C4-2B (cell line): ENCODE data around the gene ZNF772.
A peak's percentile ranks its signal among the peaks of the same experiment; 100 is the strongest.
"Not testable (repeated sequence)": the region's sequence is repeated elsewhere in the genome, so short reads cannot be mapped to it uniquely, and the experiment has no call there.

Experiments used
- H3K27ac ChIP-seq: fragments of 450-650 bp; 2 replicates; pipeline ENCODE4 v1.5.1; 2017
- ZFX ChIP-seq: fragments of 450-650 bp; IDR thresholded peaks from 2 replicates; pipeline ENCODE4 v1.6.1; 2017
- TF ChIP-seq, protein P1 (sequence below): fragments of 450-650 bp; conservative IDR thresholded peaks from 2 replicates; pipeline ENCODE4 v1.5.1; 2017; ENCODE audit warnings: mild to moderate bottlenecking

The ZNF772 gene

DNA sequence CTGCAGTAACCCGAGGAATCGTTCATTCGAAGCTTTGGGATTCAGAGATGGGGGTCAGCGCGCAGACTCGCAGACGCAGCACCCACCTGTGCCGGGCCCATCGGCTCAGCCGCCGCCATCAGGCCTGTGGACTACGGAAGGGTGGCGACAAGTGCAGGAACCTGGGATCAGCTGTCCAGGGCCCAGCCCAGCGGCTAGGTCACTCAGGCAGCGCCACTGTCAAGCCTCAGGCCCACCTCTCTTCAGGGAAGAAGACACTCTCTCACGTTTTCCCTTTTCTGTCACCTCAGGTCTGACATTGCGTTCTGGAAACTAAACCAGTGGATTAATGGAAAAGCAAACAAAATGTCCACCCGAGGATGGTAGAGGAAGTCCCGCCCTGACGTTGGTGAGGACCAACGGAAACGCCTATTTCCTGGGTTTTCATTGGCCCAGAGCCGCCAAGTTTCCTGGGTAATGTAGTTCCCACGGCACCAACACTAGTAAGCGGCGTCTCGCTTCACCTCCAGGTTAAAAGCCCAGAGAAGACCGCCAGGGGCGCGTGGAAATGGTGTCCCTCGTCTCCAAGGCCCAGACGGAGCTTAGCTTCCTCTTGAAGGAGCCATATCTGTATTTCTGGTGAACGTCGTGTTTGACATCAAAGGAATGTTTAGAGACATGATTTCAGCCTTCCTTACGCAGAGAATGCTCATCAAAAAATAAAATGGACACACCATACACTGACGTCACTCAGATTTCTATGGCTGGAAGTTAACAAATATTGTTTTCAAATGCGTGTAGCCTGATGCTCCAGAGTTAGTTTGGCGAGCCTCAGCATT, at the start of gene ZNF772:
TSS of gene ZNF772 (minus strand) at position 376 of the 818 bp plus-strand sequence. CDS start at position 119, 257 bp downstream.
- TF ChIP-seq ZFX = no peak
- TF ChIP-seq, protein P1, sequence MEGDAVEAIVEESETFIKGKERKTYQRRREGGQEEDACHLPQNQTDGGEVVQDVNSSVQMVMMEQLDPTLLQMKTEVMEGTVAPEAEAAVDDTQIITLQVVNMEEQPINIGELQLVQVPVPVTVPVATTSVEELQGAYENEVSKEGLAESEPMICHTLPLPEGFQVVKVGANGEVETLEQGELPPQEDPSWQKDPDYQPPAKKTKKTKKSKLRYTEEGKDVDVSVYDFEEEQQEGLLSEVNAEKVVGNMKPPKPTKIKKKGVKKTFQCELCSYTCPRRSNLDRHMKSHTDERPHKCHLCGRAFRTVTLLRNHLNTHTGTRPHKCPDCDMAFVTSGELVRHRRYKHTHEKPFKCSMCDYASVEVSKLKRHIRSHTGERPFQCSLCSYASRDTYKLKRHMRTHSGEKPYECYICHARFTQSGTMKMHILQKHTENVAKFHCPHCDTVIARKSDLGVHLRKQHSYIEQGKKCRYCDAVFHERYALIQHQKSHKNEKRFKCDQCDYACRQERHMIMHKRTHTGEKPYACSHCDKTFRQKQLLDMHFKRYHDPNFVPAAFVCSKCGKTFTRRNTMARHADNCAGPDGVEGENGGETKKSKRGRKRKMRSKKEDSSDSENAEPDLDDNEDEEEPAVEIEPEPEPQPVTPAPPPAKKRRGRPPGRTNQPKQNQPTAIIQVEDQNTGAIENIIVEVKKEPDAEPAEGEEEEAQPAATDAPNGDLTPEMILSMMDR = peak; percentile 47
- peak within 1 kb of the TSS; percentile 32; the same call in 1 of the 2 replicates for H3K27ac ChIP-seq

DNA sequence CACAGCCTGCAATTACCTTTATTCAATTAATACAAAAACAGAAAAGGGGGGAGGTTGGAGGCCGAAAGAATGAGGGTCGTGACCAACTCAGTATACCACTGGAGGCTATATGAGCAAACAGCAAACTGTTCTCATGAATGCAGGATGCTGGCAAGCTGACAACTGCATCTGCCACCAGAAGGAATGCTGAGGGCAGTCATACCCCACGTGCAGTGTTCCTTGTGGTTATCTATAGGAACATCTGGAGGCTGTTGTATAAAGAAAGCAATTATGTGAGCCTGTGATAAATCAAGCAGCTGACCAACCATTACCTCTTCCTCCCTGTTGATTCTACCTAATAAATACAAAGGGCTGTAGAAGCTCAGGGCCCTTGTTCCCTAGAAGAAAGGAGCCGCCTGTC, 40.7 kb upstream of the ZNF772 start:
- H3K27ac ChIP-seq = not testable (repeated sequence)

DNA sequence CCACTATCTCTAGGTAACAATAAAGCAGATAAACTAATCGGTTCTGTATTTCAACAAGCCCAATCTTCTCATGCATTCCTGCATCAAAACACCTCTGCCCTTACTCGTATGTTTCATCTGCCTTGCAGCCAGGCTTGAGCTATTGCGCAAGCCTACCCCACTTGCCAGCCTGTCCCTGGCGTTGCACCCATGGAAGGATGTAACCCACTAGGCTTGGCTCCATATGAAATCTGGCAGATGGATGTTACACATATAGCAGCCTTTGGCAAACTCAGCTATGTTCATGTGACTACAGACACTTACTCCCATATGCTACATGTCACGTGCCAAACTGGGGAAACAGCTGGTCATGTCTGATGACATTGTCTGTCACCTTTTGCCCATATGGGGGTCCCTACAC, 37.9 kb upstream of the ZNF772 start:
- no peak overlapping the region for H3K27ac ChIP-seq
- TF ChIP-seq, protein P1 = no peak
- TF ChIP-seq ZFX = no peak

DNA sequence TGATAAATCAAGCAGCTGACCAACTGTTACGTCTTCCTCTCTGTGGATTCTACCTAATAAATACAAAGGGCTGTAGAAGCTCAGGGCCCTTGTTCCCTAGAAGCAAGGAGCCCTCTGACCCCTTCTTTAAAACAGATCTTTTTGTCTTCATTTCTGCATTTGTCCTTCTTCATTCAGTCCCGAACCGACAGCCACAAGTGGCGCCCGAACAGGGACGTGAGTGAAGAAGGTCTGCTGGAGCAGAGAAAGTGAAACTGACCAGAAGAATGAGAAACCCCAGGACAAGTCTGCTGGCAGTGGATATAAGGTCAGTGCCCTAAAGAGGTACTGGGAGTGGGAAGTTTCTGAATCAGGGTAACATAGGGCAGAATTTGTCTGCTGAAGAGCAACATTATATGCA, 35.5 kb upstream of the ZNF772 start:
- no peak overlapping the region for H3K27ac ChIP-seq
- TF ChIP-seq, protein P1 = no peak
- no peak for TF ChIP-seq ZFX

DNA sequence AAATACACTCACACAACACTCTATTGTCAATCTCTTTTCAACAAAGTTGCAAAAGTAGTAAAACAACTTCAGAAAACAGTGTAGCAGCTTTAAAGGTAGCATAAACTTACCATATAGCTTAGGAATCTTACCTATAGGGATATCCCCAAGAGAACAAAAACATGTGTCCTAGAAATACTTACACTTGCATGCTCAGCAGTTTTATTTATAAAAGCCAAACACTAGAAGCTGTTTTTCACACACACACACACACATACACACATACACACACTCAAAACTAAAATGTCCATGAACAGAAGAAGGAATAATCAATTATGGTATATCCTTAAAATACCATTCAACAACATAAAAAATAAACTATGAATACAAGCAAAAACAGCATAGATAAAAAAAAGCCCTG, 34.1 kb upstream of the ZNF772 start:
- no peak for TF ChIP-seq ZFX
- TF ChIP-seq, protein P1 = no peak
- no peak overlapping the region for H3K27ac ChIP-seq

DNA sequence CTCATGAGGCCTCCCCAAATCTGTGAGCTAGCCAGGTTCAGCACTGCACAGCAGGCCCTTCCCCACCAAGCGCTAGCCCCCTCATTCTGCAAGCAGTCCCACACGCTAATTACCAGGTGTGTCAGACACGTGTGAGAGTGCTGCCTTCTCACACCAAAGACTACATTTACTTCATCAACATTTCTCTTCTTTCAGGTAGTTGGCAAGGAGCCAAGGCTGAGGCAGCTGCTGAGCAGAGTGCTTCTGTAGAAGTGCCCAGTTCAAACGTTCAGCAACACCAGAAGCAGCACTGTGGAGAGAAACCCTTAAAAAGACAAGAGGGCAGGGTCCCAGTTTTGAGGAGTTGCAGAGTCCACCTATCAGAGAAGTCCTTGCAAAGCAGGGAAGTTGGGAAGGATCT, 28.8 kb upstream of the ZNF772 start:
- TF ChIP-seq, protein P1 = no peak
- no peak for TF ChIP-seq ZFX
- H3K27ac ChIP-seq = no peak overlapping the region

DNA sequence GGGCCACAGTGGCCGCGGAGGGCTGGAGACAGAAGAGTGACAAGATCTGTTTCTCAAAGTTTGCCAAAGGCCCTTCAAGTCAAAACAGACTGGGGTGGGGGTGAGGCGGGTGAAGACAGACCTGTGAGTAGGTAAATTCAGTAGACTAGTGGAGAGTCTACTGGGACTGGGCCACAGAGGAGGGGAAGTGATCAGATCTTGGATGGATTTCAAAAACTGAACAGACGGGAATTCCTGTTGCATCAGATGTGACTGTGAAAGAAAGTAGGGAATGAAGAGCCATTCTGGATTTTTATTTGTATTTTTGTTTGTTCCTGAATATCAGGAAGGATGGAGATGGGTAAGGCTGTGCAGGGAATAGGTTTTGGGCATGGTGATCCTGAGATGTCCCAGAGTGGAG, 23.0 kb upstream of the ZNF772 start:
- H3K27ac ChIP-seq = peak overlapping the region; percentile 79; the same call in 1 of the 2 replicates

DNA sequence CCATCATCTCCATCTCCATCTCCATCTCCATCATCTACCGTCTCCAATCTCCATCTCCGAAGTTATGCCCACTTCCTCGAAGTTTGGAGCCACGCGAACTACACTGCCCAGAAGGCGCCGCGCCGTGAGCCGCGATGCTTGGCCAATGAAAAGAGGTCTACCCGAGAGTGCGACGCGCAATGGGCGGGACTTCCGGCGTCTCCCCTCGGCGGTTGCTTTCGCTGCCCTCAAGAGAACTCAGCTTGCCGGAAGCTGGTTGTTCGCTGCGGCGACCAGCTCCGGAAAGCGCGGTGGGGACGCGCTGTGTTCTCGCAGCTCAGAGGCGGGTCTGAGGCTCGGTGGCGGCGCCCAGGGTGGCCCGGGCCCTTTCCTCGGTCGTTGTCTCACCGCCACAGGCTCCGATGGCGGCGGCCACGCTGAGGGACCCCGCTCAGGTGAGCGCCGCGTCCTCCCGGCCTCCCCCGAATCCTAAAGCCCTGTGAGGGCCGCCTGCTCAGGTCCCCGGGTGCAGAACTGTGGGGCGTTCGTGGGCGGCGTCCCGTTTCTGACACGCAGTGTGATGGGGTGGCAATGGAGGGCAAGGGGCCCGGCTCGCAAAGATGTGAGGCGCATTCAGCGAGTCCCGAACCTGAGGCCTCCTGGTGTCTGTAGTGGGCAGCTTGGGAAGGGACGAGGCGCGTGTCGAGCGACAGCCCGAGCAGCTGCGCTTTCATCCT, 22.5 kb upstream of the ZNF772 start, which contains the start of gene ZNF773:
TSS of gene ZNF773 (plus strand) at position 259 of the 716 bp plus-strand sequence. CDS start at position 402, 143 bp downstream.
- TF ChIP-seq ZFX = peak; percentile 39; the same call in 1 of the 2 replicates
- H3K27ac ChIP-seq = peak within 1 kb of the TSS; percentile 79

DNA sequence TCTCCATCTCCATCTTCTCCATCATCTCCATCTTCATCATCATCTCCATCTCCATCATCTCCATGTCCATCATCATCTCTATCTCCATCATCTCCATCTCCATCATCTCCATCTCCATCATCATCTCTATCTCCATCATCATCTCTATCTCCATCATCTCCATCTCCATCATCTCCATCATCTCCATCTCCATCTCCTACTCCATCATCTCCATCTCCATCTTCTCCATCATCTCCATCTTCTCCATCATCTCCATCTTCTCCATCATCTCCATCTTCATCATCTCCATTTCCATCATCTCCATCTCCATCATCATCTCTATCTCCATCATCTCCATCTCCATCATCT, 21.9 kb upstream of the ZNF772 start:
- H3K27ac ChIP-seq = not testable (repeated sequence)

DNA sequence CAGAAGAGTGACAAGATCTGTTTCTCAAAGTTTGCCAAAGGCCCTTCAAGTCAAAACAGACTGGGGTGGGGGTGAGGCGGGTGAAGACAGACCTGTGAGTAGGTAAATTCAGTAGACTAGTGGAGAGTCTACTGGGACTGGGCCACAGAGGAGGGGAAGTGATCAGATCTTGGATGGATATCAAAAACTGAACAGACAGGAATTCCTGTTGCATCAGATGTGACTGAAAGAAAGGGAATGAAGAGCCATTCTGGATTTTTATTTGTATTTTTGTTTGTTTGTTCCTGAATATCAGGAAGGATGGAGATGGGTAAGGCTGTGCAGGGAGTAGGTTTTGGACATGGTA, 10.9 kb upstream of the ZNF772 start:
- not testable (repeated sequence) for H3K27ac ChIP-seq
